GM12878 (cell line): ENCODE data around the gene CDH4. TPM values are rescaled to one million over a fixed set of nuclear protein-coding genes. Genes with fewer than 3 reads are reported as not detected.

Experiments
- ATAC-seq: fragments of 200-7000 bp; cut with Tn5 transposase; 3 replicates; pipeline ENCODE4 v1.9.1; 2020; ENCODE audit warnings: mild to moderate bottlenecking, moderate library complexity
- BruUV-seq: library from RNA; stranded (reverse); fragments of 400-500 nt; replicated peaks from 2 replicates; lab custom pipeline; 2021; lab: Mats Ljungman, UMichigan
- CTCF ChIA-PET: fragments of 300-600 bp; sonication (Branson Sonifier 250); formaldehyde crosslinking; extraction: SDS; loops from one replicate; lab custom pipeline; 2021; ENCODE audit warnings: inconsistent platforms; lab: Yijun Ruan, JAX
- POLR2A ChIA-PET: fragments of 350-600 bp; formaldehyde crosslinking; extraction: SDS; loops from one replicate; lab custom pipeline; 2021; ENCODE audit warnings: inconsistent platforms; lab: Charles Lee
- RAD21 ChIA-PET: fragments of 300-600 bp; sonication (Branson Sonifier 250); formaldehyde crosslinking; loops from one replicate; lab custom pipeline; 2023; ENCODE audit warnings: antibody characterized with exemption; ENCODE audit not compliant: unreplicated experiment; lab: Charles Lee
- SMC1A ChIA-PET: fragments of 300-600 bp; sonication (Branson Sonifier 250); formaldehyde crosslinking; loops from one replicate; lab custom pipeline; 2023; ENCODE audit not compliant: unreplicated experiment, uncharacterized antibody; lab: Charles Lee
- DNase-seq: peaks from one replicate; pipeline ENCODE4 v3.0.0-alpha.2; 2011; ENCODE audit warnings: low read depth, low spot score
- FAIRE-seq: peaks from 3 replicates; lab custom pipeline; 2011; peaks lifted over from hg19 to GRCh38; lab: Jason Lieb, UNC
- H2AFZ ChIP-seq: 2 replicates; pipeline ENCODE4 v1.6.0; 2011; ENCODE audit warnings: low read depth, low read length, control low read depth; ENCODE audit not compliant: control insufficient read depth
- H3K27ac ChIP-seq: 2 replicates; pipeline ENCODE4 v1.5.1; 2011; ENCODE audit warnings: control low read depth; ENCODE audit not compliant: control insufficient read depth, insufficient read depth
- H3K27me3 ChIP-seq, 2 experiments: replicated peaks in 1 of 2; 2 replicates each; pipeline versions ENCODE4 v1.6.0 to v1.6.1; 2011; ENCODE audit warnings: low read length in 1 of 2; ENCODE audit not compliant: control insufficient read depth in 2 of 2, insufficient read depth in 2 of 2
- H3K36me3 ChIP-seq, 2 experiments: 2 replicates each; pipeline ENCODE4 v1.5.1; 2011; ENCODE audit warnings: low read length in 1 of 2; ENCODE audit not compliant: control insufficient read depth in 2 of 2, insufficient read depth in 2 of 2
- H3K4me1 ChIP-seq: 2 replicates; pipeline ENCODE4 v1.6.1; 2011; ENCODE audit warnings: mild to moderate bottlenecking, low read length, moderate library complexity, mixed read lengths; ENCODE audit not compliant: control insufficient read depth, insufficient read depth
- H3K4me2 ChIP-seq: 2 replicates; pipeline ENCODE4 v1.6.0; 2011; ENCODE audit warnings: control low read depth; ENCODE audit not compliant: control insufficient read depth, insufficient read depth
- H3K4me3 ChIP-seq: fragments of 200-600 bp; sonication (generic); 2 replicates; pipeline ENCODE4 v1.5.1; 2016
- H3K79me2 ChIP-seq: 2 replicates; pipeline ENCODE4 v1.6.0; 2011; ENCODE audit warnings: low read length; ENCODE audit not compliant: control insufficient read depth, insufficient read depth
- H3K9ac ChIP-seq: 2 replicates; pipeline ENCODE4 v1.8.0; 2011; ENCODE audit warnings: low read length, control low read depth, mixed read lengths; ENCODE audit not compliant: control insufficient read depth, insufficient read depth
- H3K9me3 ChIP-seq: replicated peaks from 3 replicates; pipeline ENCODE4 v1.5.1; 2011; ENCODE audit warnings: mild to moderate bottlenecking, low read length; ENCODE audit not compliant: control insufficient read depth, insufficient read depth
- H4K20me1 ChIP-seq: 2 replicates; pipeline ENCODE4 v1.6.0; 2011; ENCODE audit not compliant: control insufficient read depth, insufficient read depth
- ESRRA ChIP-seq: IDR thresholded peaks from 2 replicates; pipeline ENCODE4 v1.6.1; 2012; ENCODE audit warnings: mild to moderate bottlenecking, low read length, improper control_type of control experiment
- IKZF1 ChIP-seq: fragments of 450-650 bp; conservative IDR thresholded peaks from 2 replicates; pipeline ENCODE4 v1.6.1; 2017; ENCODE audit warnings: antibody characterized with exemption, mild to moderate bottlenecking
- LARP7 ChIP-seq: fragments of 450-650 bp; IDR thresholded peaks from 2 replicates; pipeline ENCODE4 v1.6.1; 2017; ENCODE audit warnings: mild to moderate bottlenecking
- MYC ChIP-seq: IDR thresholded peaks from 2 replicates; pipeline ENCODE4 v1.6.1; 2011; ENCODE audit warnings: mild to moderate bottlenecking, low read length, moderate library complexity, inconsistent platforms; ENCODE audit not compliant: insufficient read depth, insufficient replicate concordance, insufficient read length, severe bottlenecking
- NR2C1 ChIP-seq: fragments of 450-650 bp; IDR thresholded peaks from 2 replicates; pipeline ENCODE4 v1.6.1; 2017; ENCODE audit warnings: antibody characterized with exemption, mild to moderate bottlenecking, moderate library complexity
- NR2F1 ChIP-seq: fragments of 450-650 bp; conservative IDR thresholded peaks from 2 replicates; pipeline ENCODE4 v1.6.1; 2017; ENCODE audit warnings: mild to moderate bottlenecking
- STAT1 ChIP-seq: fragments of 450-650 bp; conservative IDR thresholded peaks from 2 replicates; pipeline ENCODE4 v1.6.1; 2014; ENCODE audit warnings: antibody characterized with exemption, mild to moderate bottlenecking
- TBL1XR1 ChIP-seq: IDR thresholded peaks from 2 replicates; pipeline ENCODE4 v1.6.1; 2012; ENCODE audit warnings: low read depth, low read length, improper control_type of control experiment
- WGBS: methylation state at CpG from one replicate; pipeline ENCODE4 v1.1.6; 2016; ENCODE audit warnings: low lambda C conversion rate; ENCODE audit not compliant: insufficient replicate concordance, insufficient coverage; ENCODE audit errors: missing lambda C conversion rate; 5-methylcytosine and 5-hydroxymethylcytosine counted together
- in situ Hi-C: fragments of 300-500 bp; cut with MboI; formaldehyde crosslinking; loops from 9 replicates; pipeline ENCODE4 v1.14.3; 2018; ENCODE audit warnings: mixed read lengths
- intact Hi-C: fragments of 100-400 bp; cut with micrococcal nuclease; formaldehyde crosslinking; loops from one replicate; pipeline ENCODE4 v1.14.2; 2022; ENCODE audit not compliant: unreplicated experiment
- polyA plus RNA-seq, 11 experiments: library from polyadenylated mRNA; depleted of rRNA in 4 of 11; unstranded in 6 of 11; stranded (reverse) in 5 of 11; fragments of >200 nt; fragmentation: Nextera tagmentation in 4 of 11; fragmentation: Illumina TruSeq in 1 of 11; extraction: Ambion mirVana in 4 of 11; extraction: Trizol in 1 of 11; gene quantifications; 1 replicate in 1 of 11; 2 replicates in 10 of 11; pipeline versions ENCODE4 v1.2.1 to v1.2.3, GENCODE V29; 2011 to 2016; ENCODE audit warnings: inconsistent platforms in 2 of 11, missing spikeins in 2 of 11, low read depth in 1 of 11
- total RNA-seq, 4 experiments: library from RNA; depleted of rRNA in 3 of 4; stranded (reverse); fragments of >200 nt in 3 of 4; fragmentation: Illumina TruSeq in 1 of 4; extraction: Trizol in 1 of 4; gene quantifications; 2 replicates each; pipeline versions ENCODE4 v1.2.1 to v1.2.3, GENCODE V29; 2013 to 2021
- TF ChIP-seq, protein P1 (sequence below): fragments of 450-650 bp; IDR thresholded peaks from 2 replicates; pipeline ENCODE4 v1.6.1; 2018; ENCODE audit warnings: borderline replicate concordance, mild to moderate bottlenecking; ENCODE audit not compliant: partially characterized antibody
- TF ChIP-seq, protein P2 (sequence below): fragments of 450-650 bp; IDR thresholded peaks from 2 replicates; pipeline ENCODE4 v1.6.1; 2017; ENCODE audit warnings: mild to moderate bottlenecking
- TF ChIP-seq, protein P3 (sequence below): fragments of 450-650 bp; IDR thresholded peaks from 2 replicates; pipeline ENCODE4 v1.6.1; 2014; ENCODE audit warnings: mild to moderate bottlenecking

The CDH4 gene
- total and polyA plus RNA-seq, 10 of the 15 experiments (the other 5 are each of a cell fraction or from before 2014, with no cell fraction given), result not detected

DNA sequence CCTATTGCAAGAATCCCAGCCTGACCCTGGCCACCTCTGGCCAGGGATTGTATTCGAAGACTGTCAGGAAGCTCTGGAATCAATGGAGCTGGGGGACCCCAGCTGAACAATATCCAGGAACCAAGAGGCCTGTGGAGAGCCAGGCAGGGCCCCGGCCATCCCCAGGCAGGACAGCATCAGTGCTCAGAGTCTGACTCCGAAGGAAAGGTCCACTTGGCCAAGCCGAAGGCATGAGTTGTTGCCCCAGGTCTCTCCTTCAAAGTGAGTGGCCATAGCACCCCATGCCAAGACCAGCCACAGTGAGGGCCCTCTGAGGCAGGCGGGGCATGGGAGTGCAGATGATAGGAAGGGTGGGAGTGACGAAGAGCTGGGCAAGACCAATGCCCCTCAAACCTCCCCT, 193.1 kb downstream of the CDH4 start:
- ATAC-seq, result no peak
- no peaks in the 10 kb centered on the region for H4K20me1 ChIP-seq

More for the DNA sequence above, 193.1 kb downstream of the CDH4 start:
- intact Hi-C loops (no loop called here), in situ Hi-C loops (loop anchor here (25.0 kb wide), 1 partner anchor 458 kb away; no protein-coding TSS in a partner anchor)
- no peaks in the 10 kb centered on the region for H3K4me1 ChIP-seq
- CTCF ChIA-PET, result no interaction called here
- no peaks in the 10 kb centered on the region; the same call in 2 of the 3 replicates for H3K9me3 ChIP-seq
- 53% methylated on average over 5 of the region's 6 CpGs for WGBS
- no peaks in the 10 kb centered on the region for H3K27me3 ChIP-seq
- FAIRE-seq (no peak), DNase-seq (no peak)
- no peak overlapping the region for H2AFZ ChIP-seq
- TF ChIP-seq TBL1XR1 (no peak), ESRRA (no peak), NR2C1 (no peak), STAT1 (no peak), MYC (no peak), LARP7 (no peak), NR2F1 (no peak), IKZF1 (no peak)
- TF ChIP-seq, protein P1, sequence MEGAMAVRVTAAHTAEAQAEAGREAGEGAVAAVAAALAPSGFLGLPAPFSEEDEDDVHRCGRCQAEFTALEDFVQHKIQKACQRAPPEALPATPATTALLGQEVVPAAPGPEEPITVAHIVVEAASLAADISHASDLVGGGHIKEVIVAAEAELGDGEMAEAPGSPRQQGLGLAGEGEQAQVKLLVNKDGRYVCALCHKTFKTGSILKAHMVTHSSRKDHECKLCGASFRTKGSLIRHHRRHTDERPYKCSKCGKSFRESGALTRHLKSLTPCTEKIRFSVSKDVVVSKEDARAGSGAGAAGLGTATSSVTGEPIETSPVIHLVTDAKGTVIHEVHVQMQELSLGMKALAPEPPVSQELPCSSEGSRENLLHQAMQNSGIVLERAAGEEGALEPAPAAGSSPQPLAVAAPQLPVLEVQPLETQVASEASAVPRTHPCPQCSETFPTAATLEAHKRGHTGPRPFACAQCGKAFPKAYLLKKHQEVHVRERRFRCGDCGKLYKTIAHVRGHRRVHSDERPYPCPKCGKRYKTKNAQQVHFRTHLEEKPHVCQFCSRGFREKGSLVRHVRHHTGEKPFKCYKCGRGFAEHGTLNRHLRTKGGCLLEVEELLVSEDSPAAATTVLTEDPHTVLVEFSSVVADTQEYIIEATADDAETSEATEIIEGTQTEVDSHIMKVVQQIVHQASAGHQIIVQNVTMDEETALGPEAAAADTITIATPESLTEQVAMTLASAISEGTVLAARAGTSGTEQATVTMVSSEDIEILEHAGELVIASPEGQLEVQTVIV, result no peak
- TF ChIP-seq, protein P2, sequence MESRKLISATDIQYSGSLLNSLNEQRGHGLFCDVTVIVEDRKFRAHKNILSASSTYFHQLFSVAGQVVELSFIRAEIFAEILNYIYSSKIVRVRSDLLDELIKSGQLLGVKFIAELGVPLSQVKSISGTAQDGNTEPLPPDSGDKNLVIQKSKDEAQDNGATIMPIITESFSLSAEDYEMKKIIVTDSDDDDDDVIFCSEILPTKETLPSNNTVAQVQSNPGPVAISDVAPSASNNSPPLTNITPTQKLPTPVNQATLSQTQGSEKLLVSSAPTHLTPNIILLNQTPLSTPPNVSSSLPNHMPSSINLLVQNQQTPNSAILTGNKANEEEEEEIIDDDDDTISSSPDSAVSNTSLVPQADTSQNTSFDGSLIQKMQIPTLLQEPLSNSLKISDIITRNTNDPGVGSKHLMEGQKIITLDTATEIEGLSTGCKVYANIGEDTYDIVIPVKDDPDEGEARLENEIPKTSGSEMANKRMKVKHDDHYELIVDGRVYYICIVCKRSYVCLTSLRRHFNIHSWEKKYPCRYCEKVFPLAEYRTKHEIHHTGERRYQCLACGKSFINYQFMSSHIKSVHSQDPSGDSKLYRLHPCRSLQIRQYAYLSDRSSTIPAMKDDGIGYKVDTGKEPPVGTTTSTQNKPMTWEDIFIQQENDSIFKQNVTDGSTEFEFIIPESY, result no peak
- TF ChIP-seq, protein P3, sequence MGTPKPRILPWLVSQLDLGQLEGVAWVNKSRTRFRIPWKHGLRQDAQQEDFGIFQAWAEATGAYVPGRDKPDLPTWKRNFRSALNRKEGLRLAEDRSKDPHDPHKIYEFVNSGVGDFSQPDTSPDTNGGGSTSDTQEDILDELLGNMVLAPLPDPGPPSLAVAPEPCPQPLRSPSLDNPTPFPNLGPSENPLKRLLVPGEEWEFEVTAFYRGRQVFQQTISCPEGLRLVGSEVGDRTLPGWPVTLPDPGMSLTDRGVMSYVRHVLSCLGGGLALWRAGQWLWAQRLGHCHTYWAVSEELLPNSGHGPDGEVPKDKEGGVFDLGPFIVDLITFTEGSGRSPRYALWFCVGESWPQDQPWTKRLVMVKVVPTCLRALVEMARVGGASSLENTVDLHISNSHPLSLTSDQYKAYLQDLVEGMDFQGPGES, result no peak
- H3K79me2 ChIP-seq, result no peaks in the 10 kb centered on the region
- RAD21 ChIA-PET, result no interaction called here
- no TSS peak for BruUV-seq
- SMC1A ChIA-PET, result no interaction called here
- no peak overlapping the region for H3K4me3 ChIP-seq
- no peak overlapping the region for H3K4me2 ChIP-seq
- no peaks in the 10 kb centered on the region for H3K36me3 ChIP-seq
- POLR2A ChIA-PET, result no interaction called here
- H3K9ac ChIP-seq, result no peak overlapping the region
- no peak overlapping the region for H3K27ac ChIP-seq
